GM23338 (cell line): Measurements from ENCODE around the gene NDUFS2.

ENCODE experiments used
- CREB1 ChIP-seq: fragments of 250-450 bp; sonication (Bioruptor Pico); IDR thresholded peaks from 2 replicates; pipeline ENCODE4 v1.5.0; 2020; ENCODE audit warnings: low read depth, mild to moderate bottlenecking, moderate library complexity
- CTCF ChIP-seq, 2 experiments: fragments of 200-600 bp in 1 of 2; sonication (generic) in 1 of 2; conservative IDR thresholded peaks; 2 replicates each; pipeline versions ENCODE4 v1.5.1 to v1.6.1; 2016 to 2017; ENCODE audit warnings: antibody characterized with exemption in 2 of 2, low read depth in 2 of 2, mild to moderate bottlenecking in 2 of 2, moderate library complexity in 1 of 2
- EZH2 ChIP-seq: fragments of 200-600 bp; sonication (generic); IDR thresholded peaks from one replicate; pipeline ENCODE4 v1.8.0; 2017; ENCODE audit warnings: antibody characterized with exemption, mild to moderate bottlenecking, low read depth; ENCODE audit not compliant: unreplicated experiment
- EZH2phosphoT487 ChIP-seq: fragments of 200-600 bp; sonication (generic); IDR thresholded peaks from one replicate; pipeline ENCODE4 v1.8.1; 2018; ENCODE audit warnings: antibody characterized with exemption; ENCODE audit not compliant: unreplicated experiment
- JUNB ChIP-seq: IDR thresholded peaks from one replicate; pipeline ENCODE4 v1.6.1; 2016; ENCODE audit warnings: antibody characterized with exemption; ENCODE audit not compliant: unreplicated experiment
- REST ChIP-seq: IDR thresholded peaks from one replicate; pipeline ENCODE4 v1.6.1; 2018; ENCODE audit warnings: antibody characterized with exemption; ENCODE audit not compliant: unreplicated experiment
- ZNF331 ChIP-seq: fragments of 250-450 bp; sonication (Bioruptor Pico); IDR thresholded peaks from 2 replicates; pipeline ENCODE4 v1.5.0; 2020; ENCODE audit warnings: low read depth, mild to moderate bottlenecking, moderate library complexity

GRCh38 chr1:161162806-161163205 is 39.4 kb upstream of the NDUFS2 start:
- TF ChIP-seq EZH2phosphoT487 (no peak), CTCF (conservative IDR thresholded peaks at IDR 0.05; ENCODE audit: low read depth in 2 of 2) (no peak), EZH2 (no peak), CREB1 (no peak), ZNF331 (CRISPR knock-in tag) (no peak), JUNB (no peak), REST (no peak)
